Activated T-cell treated with anti-CD3 and anti-CD28 coated beads, Interleukin-2, amount 50 U/mL, for 1 hour (primary cell): ENCODE results near the gene WWOX.
A peak's percentile ranks its signal among the peaks of the same experiment; 100 is the strongest.

ENCODE experiments used
- DNase-seq: peaks from one replicate; pipeline ENCODE4 v3.0.0-alpha.2; 2020

The WWOX gene

GRCh38 chr16:78754713-78755112, 655.3 kb downstream of the WWOX start:
- DNase-seq, result no peak

GRCh38 chr16:78755751-78756661, 656.6 kb downstream of the WWOX start:
- DNase-seq, result no peak

- no peak for DNase-seq
These were observed 660.1 kb downstream of the WWOX start for GRCh38 chr16:78759596-78759995.

GRCh38 chr16:78760611-78761010, 661.2 kb downstream of the WWOX start:
- DNase-seq, result no peak

- no peak for DNase-seq
These were observed 662.0 kb downstream of the WWOX start for GRCh38 chr16:78761427-78761826.

GRCh38 chr16:78762222-78762621, 662.8 kb downstream of the WWOX start:
- no peak for DNase-seq

GRCh38 chr16:78763821-78764440, 664.5 kb downstream of the WWOX start:
- no peak for DNase-seq

- DNase-seq, result no peak
These were observed 665.0 kb downstream of the WWOX start for GRCh38 chr16:78764478-78764877.

GRCh38 chr16:78768226-78768625, 668.8 kb downstream of the WWOX start:
- DNase-seq, result no peak

- DNase-seq, result peak; percentile 23
These were observed 669.3 kb downstream of the WWOX start for GRCh38 chr16:78768718-78769117.

GRCh38 chr16:78770353-78771091, 671.1 kb downstream of the WWOX start:
- DNase-seq, result peak; percentile 83

- no peak for DNase-seq
These were observed 673.8 kb downstream of the WWOX start for GRCh38 chr16:78773291-78773702.

- no peak for DNase-seq
These were observed 674.3 kb downstream of the WWOX start for GRCh38 chr16:78773706-78774105.

GRCh38 chr16:78775161-78775561, 675.7 kb downstream of the WWOX start:
- no peak for DNase-seq

- no peak for DNase-seq
These were observed 678.9 kb downstream of the WWOX start for GRCh38 chr16:78778101-78779004.

- DNase-seq, result no peak
These were observed 681.4 kb downstream of the WWOX start for GRCh38 chr16:78780808-78781207.

GRCh38 chr16:78782572-78782971, 683.1 kb downstream of the WWOX start:
- no peak for DNase-seq

GRCh38 chr16:78783570-78784079, 684.2 kb downstream of the WWOX start:
- no peak for DNase-seq

- no peak for DNase-seq
These were observed 685.3 kb downstream of the WWOX start for GRCh38 chr16:78784771-78785170.

- DNase-seq, result no peak
These were observed 685.8 kb downstream of the WWOX start for GRCh38 chr16:78785218-78785617.

GRCh38 chr16:78786635-78787034, 687.2 kb downstream of the WWOX start:
- DNase-seq, result no peak

GRCh38 chr16:78788276-78788675, 688.8 kb downstream of the WWOX start:
- DNase-seq, result no peak
